ACC112 (cell line): Measurements from ENCODE around the gene RALGPS1.

Experiments used
- H2AFZ ChIP-seq: fragments of 200-600 bp; sonication (generic); one replicate; pipeline ENCODE4 v1.6.0; 2017; ENCODE audit warnings: antibody characterized with exemption, low read length; ENCODE audit not compliant: unreplicated experiment
- H3K27ac ChIP-seq: fragments of 200-600 bp; sonication (generic); 2 replicates; pipeline ENCODE4 v1.5.1; 2014; ENCODE audit warnings: low read depth, mild to moderate bottlenecking, antibody characterized with exemption, low read length, moderate library complexity
- H3K27me3 ChIP-seq: fragments of 200-600 bp; sonication (generic); 2 replicates; pipeline ENCODE4 v1.6.1; 2014; ENCODE audit warnings: mild to moderate bottlenecking, antibody characterized with exemption, low read length, moderate library complexity, mixed read lengths; ENCODE audit not compliant: insufficient read depth
- H3K36me3 ChIP-seq: fragments of 200-600 bp; sonication (generic); 2 replicates; pipeline ENCODE4 v1.6.1; 2016; ENCODE audit warnings: mild to moderate bottlenecking, antibody characterized with exemption, low read length, moderate library complexity, mixed read lengths; ENCODE audit not compliant: insufficient read depth
- H3K4me1 ChIP-seq: fragments of 200-600 bp; sonication (generic); one replicate; pipeline ENCODE4 v1.6.1; 2016; ENCODE audit warnings: low read length, mixed read lengths; ENCODE audit not compliant: insufficient read depth, unreplicated experiment, control insufficient read depth
- H3K4me3 ChIP-seq: fragments of 200-600 bp; sonication (generic); 2 replicates; pipeline ENCODE4 v1.5.1; 2014; ENCODE audit warnings: mild to moderate bottlenecking, low read depth, low read length
- H3K79me2 ChIP-seq: fragments of 200-600 bp; sonication (generic); one replicate; pipeline ENCODE4 v1.6.0; 2016; ENCODE audit warnings: low read length; ENCODE audit not compliant: control insufficient read depth, unreplicated experiment, insufficient read depth

Gene RALGPS1

DNA sequence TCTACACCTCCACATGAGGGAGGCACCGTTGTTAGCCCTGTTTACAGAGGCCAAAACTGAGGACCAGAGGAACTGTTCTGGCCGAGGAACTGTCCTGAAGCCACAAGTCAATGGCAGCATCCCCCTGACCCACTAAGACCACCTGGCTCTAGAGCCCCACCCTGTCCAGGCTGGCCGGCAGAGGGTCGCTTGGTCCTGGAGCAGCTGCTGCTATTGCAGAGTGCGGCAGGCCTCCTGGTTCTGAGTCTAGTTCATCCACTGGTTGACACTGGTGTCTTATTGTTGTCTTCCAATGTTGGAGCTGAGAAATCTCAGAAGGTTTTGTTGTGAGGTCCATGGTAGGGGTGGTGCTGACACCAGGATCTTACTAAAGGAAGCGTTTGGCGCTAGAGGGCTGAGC, 234.4 kb downstream of the RALGPS1 start:
- no peaks in the 10 kb centered on the region for H3K79me2 ChIP-seq
- no peaks in the 10 kb centered on the region for H3K27me3 ChIP-seq
- H3K4me3 ChIP-seq: no peak overlapping the region
- H3K36me3 ChIP-seq: no peaks in the 10 kb centered on the region
- no peak overlapping the region for H3K27ac ChIP-seq
- H2AFZ ChIP-seq: no peak overlapping the region
- peaks cover under 1% of the 10 kb centered on the region for H3K4me1 ChIP-seq

DNA sequence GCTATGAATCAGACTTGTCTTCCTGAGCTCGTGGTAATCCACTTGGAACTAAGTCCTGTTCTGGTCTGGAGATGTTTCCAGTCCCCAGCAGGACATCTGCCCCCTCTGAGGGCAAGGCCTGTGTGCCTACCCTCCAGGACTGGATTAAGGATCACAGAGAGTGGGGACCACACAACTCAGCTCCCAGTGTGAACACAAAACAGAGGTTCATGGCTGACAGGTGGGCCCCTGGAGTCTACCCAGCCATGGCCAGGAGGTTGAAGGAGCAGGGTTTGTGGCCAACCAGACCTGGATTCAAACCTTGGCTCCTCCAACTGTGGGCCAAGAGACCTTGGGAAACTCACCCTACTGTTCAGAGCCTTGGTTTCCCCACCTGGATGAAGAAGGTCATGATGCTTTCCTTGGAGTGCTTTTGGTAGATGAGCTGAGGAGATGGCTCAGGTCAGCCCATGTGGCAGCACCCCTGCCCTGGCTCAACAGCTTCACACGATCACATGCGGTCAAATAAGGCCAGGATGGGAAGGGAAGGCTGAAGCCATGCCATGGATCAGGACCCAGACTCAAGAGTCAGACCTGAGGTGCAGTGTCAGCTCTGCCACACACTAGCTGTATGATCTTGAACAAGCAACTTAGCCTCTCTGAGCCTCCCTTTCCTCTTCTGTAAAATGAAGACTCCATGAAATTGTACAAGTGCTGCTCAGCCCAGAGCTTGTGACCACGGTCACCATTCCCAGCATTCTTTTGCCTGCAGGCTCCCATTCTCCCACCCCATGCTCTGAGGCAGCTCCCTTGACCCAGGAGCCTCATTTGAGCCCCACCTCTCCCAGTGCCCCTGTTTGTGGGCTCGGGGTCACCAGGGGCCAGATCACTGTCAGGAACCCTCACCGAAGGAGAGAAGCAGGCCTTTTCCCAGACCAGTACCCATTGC, 235.1 kb downstream of the RALGPS1 start:
- no peak overlapping the region for H3K27ac ChIP-seq
- no peaks in the 10 kb centered on the region for H3K79me2 ChIP-seq
- no peaks in the 10 kb centered on the region for H3K27me3 ChIP-seq
- no peak overlapping the region for H2AFZ ChIP-seq
- peaks cover 8% of the 10 kb centered on the region for H3K4me1 ChIP-seq
- no peak overlapping the region for H3K4me3 ChIP-seq
- H3K36me3 ChIP-seq: no peaks in the 10 kb centered on the region

DNA sequence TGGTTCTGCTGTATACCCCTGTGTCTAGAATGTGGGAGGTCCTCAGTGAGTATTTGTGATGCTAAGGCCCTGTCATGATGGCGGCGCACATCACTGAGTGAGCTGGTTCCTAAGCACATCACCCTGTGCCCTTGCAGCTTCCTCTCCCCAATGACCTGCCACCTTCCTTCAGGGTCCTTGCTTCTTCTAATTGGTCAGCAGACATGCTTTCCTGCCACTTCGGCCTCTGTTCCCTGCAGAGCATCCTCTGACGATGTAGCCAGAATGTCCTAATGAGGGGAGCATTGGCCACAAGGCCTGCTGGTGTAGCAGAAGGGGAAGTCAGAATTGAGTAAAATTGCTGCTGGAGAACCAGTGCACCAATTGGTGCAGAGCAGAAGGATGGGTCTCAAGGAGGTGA, 238.9 kb downstream of the RALGPS1 start:
- Histone ChIP-seq H3K79me2 (no peaks in the 10 kb centered on the region), H3K4me1 (peaks cover 16% of the 10 kb centered on the region), H3K4me3 (no peak overlapping the region), H3K36me3 (no peaks in the 10 kb centered on the region), H3K27ac (no peak overlapping the region), H3K27me3 (no peaks in the 10 kb centered on the region), H2AFZ (no peak overlapping the region)

DNA sequence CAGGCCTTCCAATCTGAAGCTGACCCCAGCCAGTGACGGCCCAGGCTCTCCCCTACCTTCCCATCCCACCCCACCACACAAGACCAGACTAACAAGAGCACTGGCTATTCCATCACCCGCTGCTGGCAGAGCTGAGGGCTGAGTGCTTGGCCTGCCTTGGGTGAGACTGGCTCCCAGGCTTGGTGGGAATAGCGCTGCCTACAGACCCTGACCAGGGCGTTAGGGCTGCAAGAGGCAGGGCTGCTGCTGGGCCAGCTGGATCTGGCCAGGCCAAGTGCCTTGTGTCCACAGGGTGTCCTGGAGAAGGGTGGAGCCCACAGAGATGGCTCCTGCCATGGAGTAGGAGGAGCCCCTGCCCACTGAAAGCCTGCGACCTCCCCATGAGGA, 239.4 kb downstream of the RALGPS1 start:
- H3K79me2 ChIP-seq: no peaks in the 10 kb centered on the region
- peaks cover 20% of the 10 kb centered on the region for H3K4me1 ChIP-seq
- peak overlapping the region; percentile 31; the same call in 1 of the 2 replicates for H3K27ac ChIP-seq
- H2AFZ ChIP-seq: peak overlapping the region; percentile 57
- H3K36me3 ChIP-seq: no peaks in the 10 kb centered on the region
- H3K4me3 ChIP-seq: peak overlapping the region; percentile 60
- no peaks in the 10 kb centered on the region for H3K27me3 ChIP-seq

DNA sequence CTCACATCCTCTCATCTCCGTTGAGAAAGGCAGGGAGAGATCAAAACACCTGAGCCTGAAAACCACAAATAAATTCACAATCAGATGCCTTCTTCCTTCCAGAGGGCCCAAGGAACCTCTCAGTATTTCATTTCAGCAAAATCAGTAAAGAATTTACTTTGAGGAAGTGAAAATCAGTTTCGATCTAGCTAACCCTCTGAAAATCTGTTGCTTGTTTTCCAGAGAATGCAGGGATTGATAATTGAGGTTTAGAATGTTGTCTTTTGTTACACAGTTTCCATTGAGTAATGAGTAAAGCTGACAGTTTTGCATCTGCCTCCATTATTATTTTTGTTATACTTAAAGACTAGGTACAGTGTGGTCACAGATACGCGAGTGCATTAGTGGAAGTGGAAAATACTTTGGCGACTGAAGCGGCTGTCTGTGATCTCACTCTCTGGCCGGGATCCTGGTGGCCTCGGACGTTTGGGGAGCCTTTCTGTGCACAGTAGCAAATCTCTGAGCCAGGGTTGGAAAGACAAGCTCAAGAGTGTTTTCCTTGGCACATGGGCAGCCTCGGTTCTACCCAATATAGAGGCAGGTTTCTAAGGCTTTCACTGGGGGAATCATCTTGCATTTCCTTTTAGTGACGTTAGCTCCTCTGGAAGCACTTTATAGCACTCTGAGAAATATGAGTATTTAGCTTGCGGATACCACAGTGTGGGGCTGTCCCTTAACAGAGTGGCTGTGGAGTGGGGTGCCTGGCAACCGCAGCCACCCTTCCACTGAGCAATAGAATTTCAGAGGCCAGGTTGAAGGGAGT, 240.0 kb downstream of the RALGPS1 start:
- peaks cover 26% of the 10 kb centered on the region for H3K4me1 ChIP-seq
- no peaks in the 10 kb centered on the region for H3K27me3 ChIP-seq
- H3K27ac ChIP-seq: peak overlapping the region; percentile 31
- no peaks in the 10 kb centered on the region for H3K36me3 ChIP-seq
- H3K79me2 ChIP-seq: no peaks in the 10 kb centered on the region
- H2AFZ ChIP-seq: peak overlapping the region; percentile 57
- H3K4me3 ChIP-seq: peak overlapping the region; percentile 60

DNA sequence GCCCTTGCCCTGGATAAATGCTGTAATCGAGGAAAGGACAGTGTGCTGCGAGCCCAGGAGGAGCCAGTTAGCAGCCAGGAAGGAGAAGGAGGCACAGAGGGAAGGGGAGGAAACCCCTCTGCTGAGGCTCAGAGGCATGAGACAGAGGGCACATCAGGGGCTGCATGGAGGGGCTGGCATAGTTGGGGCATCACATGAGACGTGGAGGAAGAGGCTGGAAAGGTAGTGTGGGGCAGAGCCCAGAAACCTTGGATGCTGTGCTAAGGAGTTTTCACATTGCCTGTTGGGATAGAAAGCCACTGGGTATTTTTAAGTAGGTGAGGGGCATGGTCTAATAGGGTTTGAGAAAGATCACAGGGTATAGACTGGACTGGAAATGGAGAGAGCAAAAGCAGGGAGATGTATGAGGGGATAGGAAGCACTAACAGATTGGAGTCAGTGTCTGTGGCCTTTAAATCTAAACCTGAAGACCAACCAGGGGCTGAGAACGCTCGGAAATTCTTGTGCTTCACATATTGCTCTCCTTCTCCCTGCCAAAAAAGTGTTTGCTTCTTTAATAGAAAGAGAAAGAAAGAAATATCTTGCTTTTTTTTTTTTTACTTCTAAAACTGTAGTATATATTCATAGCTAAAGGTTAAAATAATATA, 240.9 kb downstream of the RALGPS1 start:
- Histone ChIP-seq H3K27me3 (no peaks in the 10 kb centered on the region), H3K4me3 (peak overlapping the region; percentile 60; the same call in 1 of the 2 replicates), H3K79me2 (no peaks in the 10 kb centered on the region), H2AFZ (peak overlapping the region; percentile 57), H3K36me3 (no peaks in the 10 kb centered on the region), H3K4me1 (peaks cover 31% of the 10 kb centered on the region), H3K27ac (peak overlapping the region; percentile 31)

DNA sequence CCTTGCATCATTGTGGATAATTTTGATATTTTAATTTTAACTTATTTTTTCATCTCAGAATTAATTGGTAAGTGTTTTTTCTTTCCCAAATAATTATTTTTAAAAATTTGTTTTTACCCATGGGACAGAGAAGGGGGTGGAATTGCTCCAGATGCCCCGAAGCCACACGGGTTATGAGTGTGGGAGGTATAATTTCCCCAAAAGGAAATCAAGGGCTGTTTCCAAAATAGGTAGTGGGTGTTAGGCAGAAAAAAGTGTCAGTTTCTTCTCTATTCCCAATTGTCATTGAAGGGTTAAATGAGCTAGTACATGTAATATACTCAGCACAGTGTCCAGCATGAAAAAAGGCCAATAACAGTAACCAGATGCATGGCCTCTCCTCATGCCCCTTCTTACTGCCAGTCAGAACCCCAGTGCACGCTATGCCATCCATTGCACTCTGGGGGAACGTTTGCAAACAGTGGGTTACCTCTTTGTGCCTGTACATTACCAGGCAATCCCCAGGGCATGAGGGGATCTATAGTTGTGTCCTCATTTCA, 244.3 kb downstream of the RALGPS1 start:
- Histone ChIP-seq H3K27me3 (no peaks in the 10 kb centered on the region), H2AFZ (peak overlapping the region; percentile 20), H3K36me3 (no peaks in the 10 kb centered on the region), H3K4me1 (peaks cover 44% of the 10 kb centered on the region), H3K27ac (peak overlapping the region; percentile 43; the same call in 1 of the 2 replicates), H3K79me2 (no peaks in the 10 kb centered on the region), H3K4me3 (no peak overlapping the region; the same call in 1 of the 2 replicates)

DNA sequence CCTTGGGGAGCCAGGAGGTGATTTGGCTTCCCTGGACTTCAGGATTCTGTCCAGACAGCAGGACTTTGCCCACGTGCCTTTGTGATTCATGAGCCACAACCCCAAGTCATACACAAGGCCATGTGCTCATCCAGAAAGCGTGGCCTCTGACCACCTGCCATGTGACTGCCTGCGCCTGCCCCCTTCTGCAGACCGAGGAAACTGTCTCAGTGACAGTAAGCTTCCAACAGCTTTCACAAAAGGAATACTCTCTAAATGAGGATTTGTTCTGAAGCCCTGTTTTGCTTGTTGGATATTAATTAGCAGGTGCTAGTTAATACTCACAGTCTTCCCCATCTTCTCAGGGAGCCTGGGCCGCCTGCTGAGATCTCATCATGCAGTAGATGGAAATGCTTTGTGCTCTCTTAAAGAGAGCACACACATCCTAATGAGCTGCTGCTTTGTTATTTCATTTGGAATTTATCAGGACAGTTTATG, 244.8 kb downstream of the RALGPS1 start:
- Histone ChIP-seq H2AFZ (peak overlapping the region; percentile 20), H3K27ac (peak overlapping the region; percentile 45), H3K36me3 (no peaks in the 10 kb centered on the region), H3K4me1 (peaks cover 42% of the 10 kb centered on the region), H3K4me3 (no peak overlapping the region; the same call in 1 of the 2 replicates), H3K79me2 (no peaks in the 10 kb centered on the region), H3K27me3 (no peaks in the 10 kb centered on the region)

DNA sequence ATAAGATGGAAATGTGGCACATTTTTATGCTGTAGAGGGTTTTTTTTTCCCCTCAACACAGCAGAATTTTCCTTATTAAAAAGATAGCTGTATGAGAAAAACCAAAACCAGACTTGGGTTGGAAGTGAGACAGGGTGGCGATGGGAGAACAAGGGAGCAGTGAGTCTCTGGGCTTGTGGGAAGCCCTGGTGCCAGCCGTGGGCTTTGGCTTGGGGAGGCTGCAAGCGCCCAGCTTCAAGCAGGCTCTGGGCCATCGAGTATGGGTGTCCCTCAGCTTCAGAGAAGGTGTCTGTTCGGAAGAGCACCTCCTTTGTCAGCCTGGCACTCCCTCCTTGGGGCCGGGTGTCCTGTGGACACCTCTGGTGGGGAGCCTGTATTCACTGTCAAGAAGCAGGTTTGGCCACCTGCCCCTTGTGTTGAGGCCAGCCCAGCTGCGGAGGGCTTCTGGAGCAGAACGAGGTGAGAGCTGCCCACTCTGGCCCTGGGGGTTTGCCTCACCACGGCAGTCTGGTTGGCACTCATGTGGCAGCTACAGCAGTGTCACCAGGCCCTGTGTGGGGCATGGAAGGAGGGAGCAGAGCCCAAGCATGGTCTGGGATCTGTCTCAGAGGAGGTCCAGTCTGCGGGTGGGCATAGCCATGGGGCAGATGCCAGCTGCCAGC, 245.5 kb downstream of the RALGPS1 start:
- no peaks in the 10 kb centered on the region for H3K79me2 ChIP-seq
- H3K4me1 ChIP-seq: peaks cover 35% of the 10 kb centered on the region
- no peaks in the 10 kb centered on the region for H3K36me3 ChIP-seq
- H3K4me3 ChIP-seq: no peak overlapping the region
- H3K27ac ChIP-seq: peak overlapping the region; percentile 45
- no peaks in the 10 kb centered on the region for H3K27me3 ChIP-seq
- no peak overlapping the region for H2AFZ ChIP-seq
